GM19351 (cell line): Measurements from ENCODE around the gene APBB2.

Source experiments
- ATAC-seq: cut with Tn5 transposase; IDR thresholded peaks from one replicate; pipeline ENCODE4 v1.9.1; 2021; ENCODE audit warnings: mild to moderate bottlenecking, moderate library complexity; ENCODE audit not compliant: unreplicated experiment

APBB2 gene

DNA sequence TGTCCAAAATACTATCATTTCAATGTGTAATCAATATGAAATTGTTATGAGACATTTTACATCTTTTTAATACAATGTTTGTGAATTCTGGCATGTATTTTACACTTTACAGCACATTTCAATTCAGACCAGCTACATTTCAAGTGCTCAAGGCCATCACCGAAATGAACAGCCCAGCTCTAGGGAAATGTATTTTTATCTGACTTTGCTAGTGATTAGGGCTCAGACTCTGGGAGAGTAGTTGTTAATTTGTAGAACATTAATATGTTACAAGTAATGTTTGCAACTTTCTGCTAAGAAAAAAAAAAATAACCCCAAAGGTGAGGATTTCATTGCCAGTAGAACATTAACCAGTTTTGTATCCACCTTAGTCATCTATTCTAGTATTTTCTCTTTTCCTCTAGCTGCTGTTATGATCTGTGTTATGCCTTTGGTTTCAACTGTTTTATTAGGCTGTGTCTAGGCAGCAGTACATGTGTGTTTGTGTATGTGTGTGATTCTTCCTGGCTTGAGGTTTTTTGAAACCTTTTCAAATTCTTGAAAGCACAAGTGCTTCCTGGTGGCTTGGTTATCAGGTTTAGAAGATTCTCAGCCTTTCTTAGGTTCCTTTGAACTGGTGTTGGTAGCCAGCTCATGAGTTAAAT, 338.7 kb downstream of the APBB2 start:
- no peak for ATAC-seq

GRCh38 chr4:40874901-40875300, 339.4 kb downstream of the APBB2 start:
- no peak for ATAC-seq

GRCh38 chr4:40874331-40874730, 340.0 kb downstream of the APBB2 start:
- no peak for ATAC-seq

- ATAC-seq, result no peak
Measured at GRCh38 chr4:40871695-40872250, 342.6 kb downstream of the APBB2 start.

DNA sequence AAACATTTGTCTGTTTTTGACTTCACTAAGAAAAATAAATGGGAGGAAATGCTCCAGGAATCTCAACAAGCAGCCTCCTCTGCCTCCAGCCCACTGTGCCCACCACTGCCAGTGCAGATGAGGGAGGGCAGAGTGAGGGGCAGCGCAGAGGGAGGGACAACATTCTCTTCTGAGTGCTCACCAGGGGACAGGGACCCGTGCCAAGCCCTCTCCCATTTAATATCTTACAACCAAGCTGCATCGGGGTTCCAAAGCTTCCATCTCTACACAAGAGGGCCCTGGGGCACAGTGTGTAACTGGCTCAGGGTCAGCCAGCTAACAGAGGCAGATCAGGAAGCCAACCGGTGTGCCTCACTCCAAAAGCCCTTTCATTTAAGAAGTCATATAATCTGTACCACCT, 344.2 kb downstream of the APBB2 start:
- no peak for ATAC-seq

GRCh38 chr4:40865696-40866095, 348.6 kb downstream of the APBB2 start:
- no peak for ATAC-seq

GRCh38 chr4:40864531-40864930, 349.8 kb downstream of the APBB2 start:
- ATAC-seq, result no peak

DNA sequence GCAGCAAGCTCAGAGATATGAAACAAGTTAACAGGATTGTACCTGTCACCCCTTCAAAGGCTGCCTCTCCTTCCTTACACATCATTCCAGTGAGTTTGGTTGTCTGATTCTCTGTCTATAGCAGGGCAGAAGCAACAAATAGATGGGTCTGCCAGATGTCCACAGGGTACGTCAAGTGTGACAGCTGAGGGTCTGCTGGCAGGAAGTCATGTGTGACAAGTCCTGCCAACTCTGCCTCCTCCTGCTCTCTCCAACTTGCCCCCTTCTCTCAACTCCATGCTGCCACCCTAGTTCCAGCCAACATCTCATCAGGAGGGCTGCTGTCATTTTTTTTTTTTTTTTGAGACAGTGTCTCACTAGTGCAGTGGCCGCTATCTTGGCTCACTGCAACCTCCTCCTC, 355.4 kb downstream of the APBB2 start:
- ATAC-seq, result no peak

DNA sequence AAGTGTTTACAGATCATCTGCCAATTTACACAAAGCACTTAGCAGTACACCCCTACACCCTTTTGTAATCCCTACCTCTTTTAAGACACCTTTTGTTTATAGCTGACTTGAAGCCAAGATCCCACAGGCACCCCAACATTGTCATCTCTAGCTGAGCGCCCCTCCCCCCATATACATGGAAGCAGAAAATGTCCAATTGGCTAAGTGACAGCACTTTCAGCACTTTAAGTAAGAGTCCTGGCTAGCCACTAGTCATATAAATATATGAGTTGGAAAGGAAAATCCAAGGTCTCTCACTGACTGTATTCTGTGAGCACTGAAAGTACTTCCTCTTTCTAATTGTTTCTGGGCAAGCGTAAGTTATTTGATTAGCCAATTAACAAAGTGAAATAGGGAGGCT, 356.4 kb downstream of the APBB2 start:
- no peak for ATAC-seq

GRCh38 chr4:40856840-40857362, 357.4 kb downstream of the APBB2 start:
- ATAC-seq, result peak; percentile 89

- ATAC-seq, result no peak
Measured at GRCh38 chr4:40856277-40856839, 358.0 kb downstream of the APBB2 start.

- no peak for ATAC-seq
Measured at GRCh38 chr4:40850496-40850895, 363.8 kb downstream of the APBB2 start.

DNA sequence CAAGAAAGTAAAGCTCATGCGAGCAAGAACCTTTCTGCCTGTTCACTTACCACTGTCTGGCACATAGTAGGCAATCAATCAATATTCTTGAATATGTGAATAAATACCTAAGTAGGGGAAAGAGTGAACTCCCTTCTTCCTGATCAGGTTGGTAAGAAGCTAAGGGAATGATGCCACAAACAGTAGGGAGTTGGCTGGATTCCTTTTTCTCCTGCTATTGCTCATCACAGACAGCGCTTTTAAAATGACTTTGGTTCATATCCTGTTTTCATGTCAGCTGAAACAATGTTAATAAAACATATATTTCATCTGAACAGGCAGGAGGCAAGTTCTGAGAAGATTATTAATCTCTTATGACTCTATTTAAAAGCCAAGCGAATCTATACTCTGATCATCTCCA, 365.4 kb downstream of the APBB2 start:
- no peak for ATAC-seq

DNA sequence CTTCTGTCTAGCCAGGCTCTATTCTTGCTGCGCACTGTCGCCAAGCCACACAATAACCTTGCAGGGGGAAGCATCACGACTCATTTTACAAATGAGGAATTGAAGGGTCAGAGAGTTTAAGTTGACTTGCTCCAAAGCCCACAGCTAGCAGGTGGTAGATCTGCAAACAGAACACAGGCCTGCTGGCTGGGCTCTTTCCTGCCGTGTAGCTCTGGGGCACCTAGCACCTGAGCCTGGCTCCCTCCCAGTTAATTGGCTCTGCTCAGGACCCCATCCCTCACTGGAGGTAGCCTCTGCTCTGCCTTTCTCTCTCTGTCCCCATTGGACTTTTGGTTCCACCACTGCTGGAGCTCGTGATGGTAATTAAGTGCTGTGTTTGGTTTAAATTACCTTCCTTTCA, 366.1 kb downstream of the APBB2 start:
- no peak for ATAC-seq

DNA sequence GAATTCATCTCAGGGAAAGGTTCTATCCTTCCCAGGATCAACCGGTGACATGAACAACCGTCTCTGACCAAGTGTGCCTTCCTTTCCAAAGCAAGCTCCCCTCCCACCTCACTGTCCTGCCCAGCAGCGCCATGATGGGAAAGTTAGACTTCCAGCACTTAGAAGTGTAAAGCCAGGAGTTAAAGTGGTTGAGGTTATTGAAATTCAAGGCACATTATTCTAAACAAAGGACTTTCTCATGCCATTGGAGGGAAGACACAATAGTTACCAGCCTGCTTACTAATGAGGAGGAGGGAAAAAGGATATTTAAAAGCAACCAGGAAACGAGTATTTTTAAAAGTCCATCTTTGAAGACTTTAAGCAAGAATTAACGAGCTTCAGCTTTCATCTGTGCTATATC, 367.8 kb downstream of the APBB2 start:
- no peak for ATAC-seq

- ATAC-seq, result no peak
Measured at GRCh38 chr4:40845154-40845835, 369.0 kb downstream of the APBB2 start.

DNA sequence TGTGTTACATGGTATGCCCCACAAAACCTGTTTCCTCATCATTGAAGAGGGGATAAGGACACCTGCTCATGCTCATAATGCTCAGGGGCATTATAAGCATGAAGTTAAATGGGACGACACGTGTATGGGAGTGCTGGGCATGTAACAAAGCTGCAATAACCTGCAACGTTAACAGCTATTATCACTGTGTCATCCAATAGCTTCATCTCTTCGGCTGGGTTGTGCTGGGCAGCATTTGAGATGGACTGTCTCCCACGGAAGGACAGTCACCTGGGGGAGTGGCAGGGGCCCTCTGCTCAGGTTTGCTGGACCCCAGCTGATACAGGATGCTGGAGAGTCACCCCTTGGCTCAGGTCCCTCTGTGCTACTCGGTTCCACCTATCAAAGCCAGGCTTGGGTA, 370.1 kb downstream of the APBB2 start:
- ATAC-seq, result no peak

DNA sequence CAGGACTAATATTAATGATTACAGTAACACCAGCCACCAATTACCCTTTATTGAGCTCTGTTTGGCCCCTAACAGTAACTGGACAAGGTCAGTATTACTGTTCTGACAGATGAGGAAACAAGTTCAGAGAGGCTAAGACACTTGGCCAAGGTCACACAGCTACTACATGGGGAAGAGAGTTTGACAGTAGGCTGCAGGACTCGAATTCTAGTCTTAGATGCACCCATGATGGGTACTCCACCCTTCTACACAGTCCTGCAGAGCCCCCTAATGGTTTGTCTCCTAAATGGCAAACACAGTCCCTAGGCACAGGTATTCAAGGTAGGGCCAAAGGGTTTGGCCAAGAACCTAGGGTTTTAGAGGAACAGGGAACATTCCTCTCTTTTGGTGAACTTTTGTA, 370.6 kb downstream of the APBB2 start:
- ATAC-seq, result no peak

DNA sequence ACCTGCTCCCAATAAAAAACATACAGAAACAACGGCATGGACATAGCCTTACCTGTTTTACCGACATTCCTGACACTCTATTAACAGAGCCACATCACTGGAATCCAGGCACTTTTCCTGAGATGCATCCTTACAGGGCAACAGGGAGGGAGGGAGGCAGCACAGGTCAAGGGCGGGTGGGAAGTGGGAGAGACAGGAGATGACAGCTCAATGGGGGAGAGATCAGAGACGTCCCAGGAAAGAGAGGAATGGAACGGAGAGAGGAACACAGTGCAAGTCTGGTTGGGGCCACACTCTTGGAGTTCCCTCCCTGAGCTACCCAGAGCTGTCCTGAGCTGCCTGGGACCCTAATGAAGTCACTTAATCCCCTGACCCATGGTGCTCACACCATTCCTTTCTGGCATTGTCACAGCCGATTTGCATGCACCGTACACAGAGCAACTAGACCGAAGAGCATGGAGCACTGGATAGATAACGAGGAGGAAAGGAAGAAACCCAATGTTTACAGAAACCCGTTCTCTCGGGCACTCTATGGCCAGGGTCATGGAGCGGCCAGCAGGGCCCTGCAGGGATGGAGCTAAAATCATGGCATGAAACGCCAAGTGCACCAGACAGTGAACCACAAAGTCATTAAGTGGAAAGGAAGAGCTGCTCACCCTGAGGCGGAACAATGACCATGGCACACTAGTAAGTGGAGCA, 371.5 kb downstream of the APBB2 start:
- ATAC-seq, result no peak

DNA sequence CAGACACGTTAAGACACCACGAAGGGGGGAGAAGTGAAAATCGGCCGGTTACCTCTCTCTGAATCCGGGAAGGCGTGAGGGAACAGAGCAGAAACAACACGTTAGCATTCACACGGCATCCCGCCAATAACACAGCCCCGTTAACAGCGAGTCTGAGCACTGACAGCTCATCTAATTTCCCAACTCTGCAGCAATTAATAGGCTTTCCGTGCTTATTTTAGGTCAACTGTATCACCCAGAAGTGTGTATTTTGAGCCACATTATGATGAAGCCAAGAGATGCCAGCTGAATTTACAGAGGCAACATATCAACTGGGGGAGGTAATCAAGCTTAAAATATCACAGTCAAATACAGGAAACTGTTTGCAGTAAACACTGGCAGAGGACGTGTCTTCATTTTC, 372.0 kb downstream of the APBB2 start:
- ATAC-seq, result no peak

DNA sequence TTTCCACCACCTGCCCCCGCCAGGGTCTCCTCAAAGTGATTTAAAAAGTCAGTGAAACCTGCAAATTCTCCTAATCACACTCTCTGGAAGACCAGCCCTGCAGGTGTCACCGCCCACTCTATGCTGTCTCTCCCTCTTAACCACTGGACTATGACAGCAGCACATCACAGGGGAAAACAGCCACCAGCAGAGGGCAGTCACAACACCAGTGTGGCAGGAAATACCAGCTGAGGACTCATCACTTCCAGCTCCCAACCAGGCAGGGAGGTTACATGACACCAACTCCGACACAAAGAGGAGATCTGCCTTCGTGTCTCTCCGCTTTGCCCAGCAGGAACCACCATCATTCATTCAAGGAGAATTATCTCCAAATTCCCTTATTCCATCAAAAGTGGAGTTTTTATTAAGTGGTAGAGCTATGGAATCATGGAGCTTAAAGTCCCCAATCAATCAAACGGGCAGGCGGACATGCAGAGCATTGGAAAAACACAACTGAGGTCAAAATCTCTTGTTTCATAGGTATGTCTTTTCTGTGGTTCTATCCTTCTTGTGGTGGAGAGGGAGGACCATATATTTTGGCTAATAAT, 373.3 kb downstream of the APBB2 start:
- peak; percentile 80 for ATAC-seq
